Breast epithelium (tissue), 3 donors: ENCODE results near the gene GPR55.

Source experiments
- CTCF ChIP-seq, 3 donors: fragments of 450-650 bp; IDR thresholded peaks; one replicate each; pipeline ENCODE4 v1.5.1; 2016 to 2017; ENCODE audit warnings: antibody characterized with exemption in 3 of 3, mild to moderate bottlenecking in 3 of 3, moderate library complexity in 3 of 3
- POLR2A ChIP-seq: fragments of 450-650 bp; IDR thresholded peaks from one replicate; pipeline ENCODE4 v1.6.1; 2016; ENCODE audit warnings: antibody characterized with exemption, mild to moderate bottlenecking, moderate library complexity

- TF ChIP-seq CTCF (IDR thresholded peaks at IDR 0.05): no peak
- no peak for TF ChIP-seq POLR2A
These were observed 12.3 kb upstream of the GPR55 start for GRCh38 chr2:230937362-230937761.
